IMR-90 (cell line): ENCODE data around the gene CARD19. TPM values are rescaled to one million over a fixed set of nuclear protein-coding genes. Genes with fewer than 3 reads are reported as not detected.

Experiments
- ATAC-seq: fragments of 200-7000 bp; cut with Tn5 transposase; 2 replicates; pipeline ENCODE4 v1.9.1; 2020; ENCODE audit warnings: low read depth, mild to moderate bottlenecking, moderate library complexity
- BruUV-seq: library from RNA; stranded (reverse); fragments of 400-500 nt; replicated peaks from 2 replicates; lab custom pipeline; 2021; lab: Mats Ljungman, UMichigan
- CTCF ChIA-PET: fragments of 300-600 bp; formaldehyde crosslinking; extraction: SDS; loops from one replicate; lab custom pipeline; 2021; ENCODE audit warnings: antibody characterized with exemption; lab: Yijun Ruan, JAX
- POLR2A ChIA-PET: fragments of 300-600 bp; sonication (Branson Sonifier 250); formaldehyde crosslinking; loops from one replicate; lab custom pipeline; 2022; ENCODE audit warnings: antibody characterized with exemption; ENCODE audit not compliant: unreplicated experiment; lab: Charles Lee
- DNase-seq: peaks from one replicate; pipeline ENCODE4 v3.0.0; 2013
- H2AFZ ChIP-seq: replicated peaks from 2 replicates; pipeline ENCODE3; 2013; ENCODE audit warnings: low read length, mild to moderate bottlenecking; ENCODE audit not compliant: poor library complexity
- H2AK5ac ChIP-seq: 2 replicates; pipeline ENCODE4 v1.6.1; 2013; ENCODE audit warnings: low read depth, low read length, inconsistent platforms
- H2AK9ac ChIP-seq: replicated peaks from 2 replicates; pipeline ENCODE3; 2013; ENCODE audit warnings: mild to moderate bottlenecking, low read depth, low read length, moderate library complexity; ENCODE audit not compliant: poor library complexity
- H2BK120ac ChIP-seq: 2 replicates; pipeline ENCODE4 v1.6.1; 2013; ENCODE audit warnings: low read depth, low read length, inconsistent platforms
- H2BK15ac ChIP-seq: 3 replicates; pipeline ENCODE4 v1.6.1; 2013; ENCODE audit warnings: low read depth, low read length, inconsistent platforms
- H2BK20ac ChIP-seq: 2 replicates; pipeline ENCODE4 v1.6.1; 2013; ENCODE audit warnings: low read depth, mild to moderate bottlenecking, inconsistent platforms, low read length, moderate library complexity
- H2BK5ac ChIP-seq: 2 replicates; pipeline ENCODE4 v1.6.1; 2013; ENCODE audit warnings: mild to moderate bottlenecking, low read depth, low read length, inconsistent platforms; ENCODE audit not compliant: poor library complexity, severe bottlenecking
- H3K14ac ChIP-seq: replicated peaks from 2 replicates; pipeline ENCODE4 v1.6.1; 2013; ENCODE audit warnings: low read depth, low read length, inconsistent platforms
- H3K18ac ChIP-seq: 2 replicates; pipeline ENCODE4 v1.6.1; 2013; ENCODE audit warnings: low read depth, low read length, control low read depth
- H3K23ac ChIP-seq: 2 replicates; pipeline ENCODE4 v1.6.1; 2013; ENCODE audit warnings: low read depth, low read length, inconsistent platforms
- H3K27ac ChIP-seq: 2 replicates; pipeline ENCODE4 v1.5.1; 2013; ENCODE audit warnings: mild to moderate bottlenecking, control low read depth, low read length; ENCODE audit not compliant: insufficient read depth
- H3K27me3 ChIP-seq: 2 replicates; pipeline ENCODE4 v1.6.1; 2013; ENCODE audit warnings: low read length; ENCODE audit not compliant: control insufficient read depth, insufficient read depth
- H3K36me3 ChIP-seq: 2 replicates; pipeline ENCODE4 v1.6.1; 2013; ENCODE audit warnings: low read length, mixed read lengths; ENCODE audit not compliant: control insufficient read depth, insufficient read depth
- H3K4ac ChIP-seq: 2 replicates; pipeline ENCODE4 v1.6.1; 2013; ENCODE audit warnings: low read depth, low read length, inconsistent platforms
- H3K4me1 ChIP-seq: 2 replicates; pipeline ENCODE4 v1.6.1; 2013; ENCODE audit warnings: low read length, mixed read lengths; ENCODE audit not compliant: control insufficient read depth, insufficient read depth
- H3K4me2 ChIP-seq: 2 replicates; pipeline ENCODE4 v1.6.1; 2013; ENCODE audit warnings: low read depth, mild to moderate bottlenecking, control low read depth, low read length, moderate library complexity
- H3K4me3 ChIP-seq: 2 replicates; pipeline ENCODE4 v1.5.1; 2013; ENCODE audit warnings: low read depth, mild to moderate bottlenecking, control low read depth, low read length, moderate library complexity; ENCODE audit not compliant: insufficient read depth
- H3K56ac ChIP-seq: 2 replicates; pipeline ENCODE4 v1.6.1; 2013; ENCODE audit warnings: low read length, inconsistent platforms; ENCODE audit not compliant: insufficient read depth; ENCODE audit errors: extremely low read depth
- H3K79me1 ChIP-seq, 2 experiments: 2 replicates each; pipeline ENCODE4 v1.6.1; 2013; ENCODE audit warnings: low read length in 2 of 2, inconsistent platforms in 1 of 2, low read depth in 1 of 2
- H3K9ac ChIP-seq: 2 replicates; pipeline ENCODE4 v1.6.1; 2013; ENCODE audit warnings: low read depth, low read length, control low read depth
- H3K9me1 ChIP-seq: 2 replicates; pipeline ENCODE4 v1.6.1; 2013; ENCODE audit warnings: low read length, inconsistent platforms; ENCODE audit not compliant: insufficient read depth
- H3K9me3 ChIP-seq: 2 replicates; pipeline ENCODE4 v1.6.1; 2013; ENCODE audit warnings: low read length; ENCODE audit not compliant: control insufficient read depth, insufficient read depth
- H4K20me1 ChIP-seq: 2 replicates; pipeline ENCODE4 v1.6.1; 2013; ENCODE audit warnings: low read length, inconsistent platforms; ENCODE audit not compliant: insufficient read depth
- H4K5ac ChIP-seq: 2 replicates; pipeline ENCODE4 v1.6.1; 2013; ENCODE audit warnings: mild to moderate bottlenecking, low read depth, low read length, control low read depth
- H4K8ac ChIP-seq, 2 experiments: 2 replicates each; pipeline ENCODE4 v1.6.1; 2013; ENCODE audit warnings: low read depth in 2 of 2, low read length in 2 of 2, control low read depth in 1 of 2, inconsistent platforms in 1 of 2
- H4K91ac ChIP-seq: 2 replicates; pipeline ENCODE4 v1.6.1; 2013; ENCODE audit warnings: low read depth, low read length, inconsistent platforms; ENCODE audit not compliant: insufficient read depth
- BHLHE40 ChIP-seq: fragments of 150-350 bp; IDR thresholded peaks from 2 replicates; pipeline ENCODE4 v1.6.1; 2016; ENCODE audit warnings: mild to moderate bottlenecking, low read depth, low read length
- FOS ChIP-seq: fragments of 150-350 bp; IDR thresholded peaks from 2 replicates; pipeline ENCODE4 v1.6.1; 2016; ENCODE audit warnings: low read depth, low read length
- MAFK ChIP-seq: IDR thresholded peaks from 2 replicates; pipeline ENCODE4 v1.6.1; 2012; ENCODE audit warnings: low read depth, low read length, improper control_type of control experiment
- POLR2A ChIP-seq: IDR thresholded peaks from 2 replicates; pipeline ENCODE4 v1.6.1; 2012; ENCODE audit warnings: mild to moderate bottlenecking, low read depth, low read length
- RCOR1 ChIP-seq: IDR thresholded peaks from 2 replicates; pipeline ENCODE4 v1.6.1; 2012; ENCODE audit warnings: mild to moderate bottlenecking, low read length, improper control_type of control experiment; ENCODE audit not compliant: insufficient replicate concordance
- WGBS, 2 experiments: methylation state at CpG; one replicate each; pipeline versions ENCODE4 v1.1.5 to v1.1.7; 2013; ENCODE audit warnings: missing lambda C conversion rate in 2 of 2; ENCODE audit not compliant: insufficient read length in 1 of 2; ENCODE audit errors: extremely low coverage in 2 of 2; 5-methylcytosine and 5-hydroxymethylcytosine counted together
- dilution Hi-C: fragments of 300-500 bp; cut with HindIII; formaldehyde crosslinking; loops from one replicate; pipeline ENCODE4 v1.14.3; 2018; ENCODE audit warnings: low sequenced_read_pairs; ENCODE audit not compliant: unreplicated experiment
- in situ Hi-C: fragments of 300-500 bp; cut with MboI; formaldehyde crosslinking; loops from 3 replicates; pipeline ENCODE4 v1.14.3; 2019; ENCODE audit warnings: low sequenced_read_pairs, inconsistent platforms, mixed read lengths
- intact Hi-C: fragments of 100-400 bp; cut with micrococcal nuclease; formaldehyde crosslinking; loops from 2 replicates; pipeline ENCODE4 v1.10.0; 2022
- polyA plus RNA-seq, 3 experiments: library from polyadenylated mRNA; depleted of rRNA; stranded (reverse); fragments of >200 nt; gene quantifications; 2 replicates each; pipeline ENCODE4 v1.2.3, GENCODE V29; 2012; ENCODE audit warnings: low replicate concordance in 1 of 3
- total RNA-seq: library from RNA; depleted of rRNA; stranded (reverse); fragments of >200 nt; gene quantifications from 2 replicates; pipeline ENCODE4 v1.2.3, GENCODE V29; 2012

CARD19 gene
- total and polyA plus RNA-seq, 2 of the 4 experiments (the other 2 are of a cell fraction): 17.4 to 111 TPM

DNA sequence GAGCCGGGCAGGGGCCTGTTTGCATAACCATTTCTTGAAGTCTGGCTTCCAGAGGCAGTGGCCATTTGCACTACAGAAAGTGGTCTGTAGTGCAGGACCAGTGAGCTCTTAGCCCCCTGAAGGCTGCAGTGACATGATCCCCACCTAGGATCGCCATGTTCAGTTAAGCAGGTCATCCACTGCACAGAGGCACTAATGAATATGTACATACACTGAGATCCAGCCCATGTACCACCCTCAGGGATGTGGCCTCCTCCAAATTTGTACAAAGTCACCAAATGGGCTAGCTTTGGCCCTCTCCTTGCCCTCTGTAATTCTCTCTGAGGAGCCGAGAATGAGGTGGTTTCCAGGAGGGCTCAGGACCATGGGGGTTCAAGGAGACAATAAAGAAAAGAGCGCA is 45.8 kb upstream of the CARD19 start:
- H3K9me3 ChIP-seq: no peaks in the 10 kb centered on the region; the same call in 1 of the 2 replicates

More for the DNA sequence above, 45.8 kb upstream of the CARD19 start:
- no peak overlapping the region for H2BK15ac ChIP-seq
- H3K23ac ChIP-seq: no peak overlapping the region
- no peaks in the 10 kb centered on the region for H3K4me1 ChIP-seq
- no peak overlapping the region for H3K4me3 ChIP-seq
- H2AFZ ChIP-seq: no peak overlapping the region
- H4K20me1 ChIP-seq: no peaks in the 10 kb centered on the region
- H2AK9ac ChIP-seq: no peak overlapping the region
- DNase-seq (no peak), ATAC-seq (no peak)
- no peak overlapping the region for H3K27ac ChIP-seq
- H2BK120ac ChIP-seq: no peak overlapping the region
- POLR2A ChIA-PET: no interaction called here
- in situ Hi-C loops: no loop called here
- H4K5ac ChIP-seq: no peak overlapping the region
- CTCF ChIA-PET: no interaction called here
- no peak overlapping the region for H3K4ac ChIP-seq
- H3K4me2 ChIP-seq: no peak overlapping the region
- H3K27me3 ChIP-seq: peaks cover 25% of the 10 kb centered on the region
- no peak for TF ChIP-seq BHLHE40
- TF ChIP-seq POLR2A: no peak
- no peak for TF ChIP-seq RCOR1
- no peak for TF ChIP-seq FOS
- no peak for TF ChIP-seq MAFK
- intact Hi-C loops: no loop called here
- H3K14ac ChIP-seq: no peak overlapping the region
- no TSS peak for BruUV-seq
- no peak overlapping the region for H2AK5ac ChIP-seq
- H3K56ac ChIP-seq: no peak overlapping the region
- no peaks in the 10 kb centered on the region for H3K79me1 ChIP-seq
- H3K9me1 ChIP-seq: no peaks in the 10 kb centered on the region
- H3K36me3 ChIP-seq: no peaks in the 10 kb centered on the region
- H3K18ac ChIP-seq: no peak overlapping the region
- dilution Hi-C loops: no loop called here
- no peak overlapping the region for H4K8ac ChIP-seq
- H3K9ac ChIP-seq: no peak overlapping the region
- no peak overlapping the region for H4K91ac ChIP-seq
- no peak overlapping the region for H2BK5ac ChIP-seq
- H2BK20ac ChIP-seq: no peak overlapping the region
- 70% methylated on average over 2 of the region's 4 CpGs; no CpG with 5 or more reads in 1 of the 2 experiments for WGBS, 2 experiments
